SU-DHL-6 (cell line): Measurements from ENCODE around the gene KRTAP10-5.

Experiments used
- CTCF ChIP-seq: fragments of 200-600 bp; sonication (generic); IDR thresholded peaks from one replicate; pipeline ENCODE4 v1.5.1; 2017; ENCODE audit warnings: antibody characterized with exemption, mild to moderate bottlenecking, low read length, moderate library complexity; ENCODE audit not compliant: insufficient read depth, poor library complexity, severe bottlenecking
- EZH2phosphoT487 ChIP-seq: fragments of 200-600 bp; sonication (generic), shearing (Covaris generic); conservative IDR thresholded peaks from 2 replicates; pipeline ENCODE4 v1.6.1; 2018; ENCODE audit warnings: mild to moderate bottlenecking, antibody characterized with exemption, low read length, moderate library complexity, mixed read lengths

DNA sequence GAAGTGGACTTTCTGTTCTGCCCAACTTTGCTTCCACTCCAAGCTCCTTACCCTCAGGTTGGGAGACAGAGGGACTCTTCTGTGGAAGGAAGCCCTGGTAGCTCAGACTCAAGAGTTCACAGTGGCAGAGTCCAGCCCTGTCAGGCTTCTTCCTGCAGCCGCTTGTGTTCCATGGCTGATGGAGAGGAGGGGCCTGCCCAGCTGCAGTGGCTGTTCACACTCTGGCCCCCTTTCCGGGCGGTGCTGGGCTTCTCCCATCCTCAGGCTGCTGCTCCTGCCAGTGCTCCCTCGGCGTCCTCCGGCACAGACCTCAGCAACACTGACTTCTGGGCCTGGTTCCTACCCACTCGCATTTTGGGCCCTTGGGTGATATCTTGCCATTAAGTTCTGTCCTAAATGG is 44.4 kb downstream of the KRTAP10-5 start:
- TF ChIP-seq EZH2phosphoT487, result no peak
- no peak for TF ChIP-seq CTCF
